Tibial artery (tissue), 4 donors: Measurements from ENCODE around the gene MRPL52.

ENCODE experiments used
- DNase-seq, 2 donors: peaks; one replicate each; pipeline ENCODE4 v3.0.0-alpha.2; 2019
- H3K27ac ChIP-seq, 2 donors: fragments of 200-600 bp; sonication (generic) in 1 of 2; 1 replicate in 1 of 2; 2 replicates in 1 of 2; pipeline ENCODE4 v1.5.1; 2018 to 2019; ENCODE audit warnings: mild to moderate bottlenecking in 1 of 2
- H3K27me3 ChIP-seq, 2 donors: fragments of 200-600 bp; sonication (generic) in 1 of 2; one replicate each; pipeline versions ENCODE4 v1.5.1 to v1.6.0; 2016 to 2019
- H3K36me3 ChIP-seq, 3 donors: fragments of 200-600 bp; sonication (generic) in 2 of 3; one replicate each; pipeline ENCODE4 v1.5.1; 2016 to 2019; ENCODE audit warnings: mild to moderate bottlenecking in 2 of 3
- H3K4me1 ChIP-seq, 4 donors: fragments of 200-600 bp; sonication (generic) in 2 of 4; 1 replicate in 3 of 4; 2 replicates in 1 of 4; pipeline ENCODE4 v1.5.1; 2016 to 2019
- H3K4me3 ChIP-seq, 2 donors: fragments of 200-600 bp; sonication (generic) in 1 of 2; 1 replicate in 1 of 2; 2 replicates in 1 of 2; pipeline ENCODE4 v1.5.1; 2018 to 2019; ENCODE audit warnings: mild to moderate bottlenecking in 2 of 2
- H3K9me3 ChIP-seq, 3 donors: fragments of 200-600 bp; sonication (generic) in 1 of 3; one replicate each; pipeline ENCODE4 v1.5.1; 2016 to 2019
- intact Hi-C: fragments of 100-400 bp; cut with DNase I; formaldehyde crosslinking; loops from one replicate; pipeline ENCODE4 v1.15.0; 2023; ENCODE audit warnings: low total_unique reads
- TF ChIP-seq, protein P1 (sequence below), 2 experiments: fragments of 200-600 bp in 1 of 2; fragments of 450-650 bp in 1 of 2; IDR thresholded peaks; one replicate each; pipeline ENCODE4 v1.5.1; 2017 to 2019; ENCODE audit warnings: antibody characterized with exemption in 2 of 2, mild to moderate bottlenecking in 1 of 2, moderate library complexity in 1 of 2

Gene MRPL52

DNA sequence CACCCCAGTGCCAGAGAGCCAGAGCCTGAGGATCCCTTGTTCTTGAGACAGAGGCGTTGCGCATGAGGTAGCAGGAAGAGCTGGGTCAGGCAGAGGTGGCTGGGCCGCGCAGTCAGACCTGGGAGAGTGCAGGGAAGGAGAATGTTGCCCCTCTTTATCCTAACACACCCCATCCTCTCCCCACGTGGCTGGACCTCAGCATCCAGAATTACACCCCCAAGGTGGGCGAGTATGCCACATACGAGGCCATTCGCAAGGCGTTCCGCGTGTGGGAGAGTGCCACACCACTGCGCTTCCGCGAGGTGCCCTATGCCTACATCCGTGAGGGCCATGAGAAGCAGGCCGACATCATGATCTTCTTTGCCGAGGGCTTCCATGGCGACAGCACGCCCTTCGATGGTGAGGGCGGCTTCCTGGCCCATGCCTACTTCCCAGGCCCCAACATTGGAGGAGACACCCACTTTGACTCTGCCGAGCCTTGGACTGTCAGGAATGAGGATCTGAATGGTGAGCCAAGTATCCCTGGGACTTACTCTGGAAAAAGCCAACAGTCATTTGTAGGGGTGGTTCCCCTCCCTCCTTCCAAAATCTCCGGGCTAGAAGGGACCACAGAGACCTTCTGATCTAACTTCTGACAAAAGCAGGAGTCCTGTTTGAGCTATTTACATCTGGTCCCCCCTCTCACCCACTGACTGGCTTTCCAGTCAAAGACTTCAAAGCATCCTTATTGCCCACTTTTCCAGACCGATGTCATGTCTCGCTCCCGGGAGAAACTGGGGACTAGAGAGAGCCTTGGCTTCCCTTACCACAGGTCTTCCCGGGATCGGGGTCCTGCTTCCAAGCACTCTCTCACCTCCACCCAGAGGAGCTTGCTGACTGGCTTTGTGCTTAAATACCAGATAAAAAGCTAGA is 12.8 kb downstream of the MRPL52 start:
- H3K36me3 ChIP-seq: peaks cover 56 to 63% (median 61%) of the 10 kb centered on the region in 3 donors
- TF ChIP-seq, protein P1, sequence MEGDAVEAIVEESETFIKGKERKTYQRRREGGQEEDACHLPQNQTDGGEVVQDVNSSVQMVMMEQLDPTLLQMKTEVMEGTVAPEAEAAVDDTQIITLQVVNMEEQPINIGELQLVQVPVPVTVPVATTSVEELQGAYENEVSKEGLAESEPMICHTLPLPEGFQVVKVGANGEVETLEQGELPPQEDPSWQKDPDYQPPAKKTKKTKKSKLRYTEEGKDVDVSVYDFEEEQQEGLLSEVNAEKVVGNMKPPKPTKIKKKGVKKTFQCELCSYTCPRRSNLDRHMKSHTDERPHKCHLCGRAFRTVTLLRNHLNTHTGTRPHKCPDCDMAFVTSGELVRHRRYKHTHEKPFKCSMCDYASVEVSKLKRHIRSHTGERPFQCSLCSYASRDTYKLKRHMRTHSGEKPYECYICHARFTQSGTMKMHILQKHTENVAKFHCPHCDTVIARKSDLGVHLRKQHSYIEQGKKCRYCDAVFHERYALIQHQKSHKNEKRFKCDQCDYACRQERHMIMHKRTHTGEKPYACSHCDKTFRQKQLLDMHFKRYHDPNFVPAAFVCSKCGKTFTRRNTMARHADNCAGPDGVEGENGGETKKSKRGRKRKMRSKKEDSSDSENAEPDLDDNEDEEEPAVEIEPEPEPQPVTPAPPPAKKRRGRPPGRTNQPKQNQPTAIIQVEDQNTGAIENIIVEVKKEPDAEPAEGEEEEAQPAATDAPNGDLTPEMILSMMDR (IDR thresholded peaks at IDR 0.05): no peak
- no peaks in the 10 kb centered on the region for H3K27me3 ChIP-seq
- no peak overlapping the region for H3K4me3 ChIP-seq
- peak; percentile 21 to 63 for DNase-seq
- no peaks in the 10 kb centered on the region for H3K9me3 ChIP-seq
- H3K4me1 ChIP-seq: peaks cover 8 to 76% (median 50%) of the 10 kb centered on the region in 4 donors
- H3K27ac ChIP-seq: peak overlapping the region; percentile 92 to 97
- intact Hi-C loops: loop anchor here (5.0 kb wide), 1 partner anchor 140 kb away; the partner anchor contains the start of gene AJUBA

DNA sequence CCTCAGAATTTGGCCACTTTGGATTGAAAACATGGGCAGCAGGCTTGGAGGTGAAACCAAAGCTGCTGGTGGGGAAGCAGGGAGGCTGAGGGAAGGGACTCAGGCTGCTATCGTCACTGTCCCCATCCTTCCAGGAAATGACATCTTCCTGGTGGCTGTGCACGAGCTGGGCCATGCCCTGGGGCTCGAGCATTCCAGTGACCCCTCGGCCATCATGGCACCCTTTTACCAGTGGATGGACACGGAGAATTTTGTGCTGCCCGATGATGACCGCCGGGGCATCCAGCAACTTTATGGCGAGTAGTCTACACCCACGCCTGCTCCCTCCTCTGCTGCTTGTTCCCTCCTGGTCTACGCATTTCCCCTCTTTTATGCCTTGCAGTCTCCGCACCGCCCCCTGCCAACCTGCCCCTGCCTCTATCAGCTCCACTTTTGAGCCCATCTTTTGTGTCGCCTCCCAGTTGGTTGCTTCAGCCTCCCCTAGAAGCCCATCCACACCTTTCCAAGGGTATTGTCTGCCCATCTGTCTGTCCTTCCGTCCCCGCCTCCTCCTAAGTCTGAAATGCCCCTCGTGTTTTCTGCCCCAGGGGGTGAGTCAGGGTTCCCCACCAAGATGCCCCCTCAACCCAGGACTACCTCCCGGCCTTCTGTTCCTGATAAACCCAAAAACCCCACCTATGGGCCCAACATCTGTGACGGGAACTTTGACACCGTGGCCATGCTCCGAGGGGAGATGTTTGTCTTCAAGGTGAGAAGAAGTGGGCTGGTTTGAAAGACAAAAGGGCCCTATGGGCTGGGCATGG is 13.6 kb downstream of the MRPL52 start:
- Histone ChIP-seq H3K36me3 (peaks cover 56 to 63% (median 61%) of the 10 kb centered on the region in 3 donors), H3K4me1 (peaks cover 8 to 81% (median 57%) of the 10 kb centered on the region in 4 donors)
- intact Hi-C loops: loop anchor here (5.0 kb wide), 1 partner anchor 139 kb away; the partner anchor contains the start of gene AJUBA

DNA sequence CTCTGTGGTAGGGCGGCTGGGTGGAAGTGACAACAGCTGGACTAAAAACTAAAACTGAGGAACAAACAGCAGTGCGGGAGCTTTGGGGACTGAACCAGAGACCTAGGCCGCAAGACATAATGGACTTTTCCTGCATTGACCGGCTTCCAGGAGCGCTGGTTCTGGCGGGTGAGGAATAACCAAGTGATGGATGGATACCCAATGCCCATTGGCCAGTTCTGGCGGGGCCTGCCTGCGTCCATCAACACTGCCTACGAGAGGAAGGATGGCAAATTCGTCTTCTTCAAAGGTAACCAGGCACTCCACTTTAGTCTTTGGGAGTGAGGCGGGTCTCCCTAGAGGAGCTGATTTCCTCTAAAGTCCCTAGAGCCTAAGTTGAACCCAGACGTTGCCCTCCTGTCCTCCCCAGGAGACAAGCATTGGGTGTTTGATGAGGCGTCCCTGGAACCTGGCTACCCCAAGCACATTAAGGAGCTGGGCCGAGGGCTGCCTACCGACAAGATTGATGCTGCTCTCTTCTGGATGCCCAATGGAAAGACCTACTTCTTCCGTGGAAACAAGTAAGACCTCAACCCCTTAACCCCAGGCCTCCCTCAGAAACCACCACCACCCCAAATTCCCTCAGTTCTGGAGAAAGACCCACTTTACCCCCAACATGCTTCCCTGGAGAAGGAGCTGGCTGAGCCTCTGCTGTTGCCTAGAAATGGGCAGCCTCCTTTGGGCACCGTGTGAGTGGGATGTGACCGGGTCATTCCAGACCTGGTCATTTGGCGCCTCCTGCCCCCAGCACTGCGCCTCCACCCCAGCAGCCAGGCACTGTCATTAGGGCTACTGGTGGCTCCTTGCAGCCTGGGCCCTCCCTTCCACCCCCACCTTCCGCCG is 14.8 kb downstream of the MRPL52 start:
- peak in 1 of 2 donors; percentile 60 for DNase-seq
- Histone ChIP-seq H3K36me3 (peaks cover 56 to 63% (median 61%) of the 10 kb centered on the region in 3 donors), H3K27me3 (no peaks in the 10 kb centered on the region), H3K27ac (peak overlapping the region; percentile 92 to 97), H3K4me3 (no peak overlapping the region), H3K4me1 (peaks cover 8 to 81% (median 57%) of the 10 kb centered on the region in 4 donors), H3K9me3 (no peaks in the 10 kb centered on the region)
- TF ChIP-seq, protein P1 (IDR thresholded peaks at IDR 0.05): no peak
- intact Hi-C loops: loop anchor here (5.0 kb wide), 1 partner anchor 138 kb away; the partner anchor contains the start of gene AJUBA

More for the DNA sequence above, 13.6 kb downstream of the MRPL52 start:
- TF ChIP-seq, protein P1 (IDR thresholded peaks at IDR 0.05): no peak
- no peak overlapping the region for H3K4me3 ChIP-seq
- peak overlapping the region; percentile 92 to 97 for H3K27ac ChIP-seq
- H3K27me3 ChIP-seq: no peaks in the 10 kb centered on the region
- peak in 1 of 2 donors; percentile 59 for DNase-seq
- H3K9me3 ChIP-seq: no peaks in the 10 kb centered on the region

DNA sequence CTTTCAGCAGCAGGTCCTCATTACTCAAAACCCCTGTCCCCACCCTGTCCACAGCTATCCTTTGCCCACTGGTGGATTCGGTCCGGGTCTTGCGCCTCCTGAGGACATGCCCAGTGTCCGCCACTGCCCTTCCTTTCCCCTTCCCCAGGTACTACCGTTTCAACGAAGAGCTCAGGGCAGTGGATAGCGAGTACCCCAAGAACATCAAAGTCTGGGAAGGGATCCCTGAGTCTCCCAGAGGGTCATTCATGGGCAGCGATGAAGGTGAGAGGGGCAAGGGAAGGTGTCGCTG is 15.4 kb downstream of the MRPL52 start:
- H3K36me3 ChIP-seq: peaks cover 56 to 63% (median 61%) of the 10 kb centered on the region in 3 donors
- H3K27me3 ChIP-seq: no peaks in the 10 kb centered on the region
- no peak for DNase-seq
- H3K27ac ChIP-seq: peak overlapping the region; percentile 92 to 97
- intact Hi-C loops: no loop called here
- H3K9me3 ChIP-seq: no peaks in the 10 kb centered on the region
- TF ChIP-seq, protein P1 (IDR thresholded peaks at IDR 0.05): no peak
- peaks cover 8 to 81% (median 60%) of the 10 kb centered on the region in 4 donors for H3K4me1 ChIP-seq
- no peak overlapping the region for H3K4me3 ChIP-seq
